HUDEP-2 (cell line): ENCODE data around the gene TMEM51.

ENCODE experiments used
- DNase-seq, 76 experiments: peaks; one replicate each; lab custom pipeline; 2025; ENCODE audit not compliant: unreplicated experiment in 76 of 76; lab: John Stamatoyannopoulos, UW

Gene TMEM51

GRCh38 chr1:15191770-15192169, 38.2 kb downstream of the TMEM51 start:
- no peak for DNase-seq

- DNase-seq: no peak
Observed at GRCh38 chr1:15192916-15193550, 39.5 kb downstream of the TMEM51 start.

DNA sequence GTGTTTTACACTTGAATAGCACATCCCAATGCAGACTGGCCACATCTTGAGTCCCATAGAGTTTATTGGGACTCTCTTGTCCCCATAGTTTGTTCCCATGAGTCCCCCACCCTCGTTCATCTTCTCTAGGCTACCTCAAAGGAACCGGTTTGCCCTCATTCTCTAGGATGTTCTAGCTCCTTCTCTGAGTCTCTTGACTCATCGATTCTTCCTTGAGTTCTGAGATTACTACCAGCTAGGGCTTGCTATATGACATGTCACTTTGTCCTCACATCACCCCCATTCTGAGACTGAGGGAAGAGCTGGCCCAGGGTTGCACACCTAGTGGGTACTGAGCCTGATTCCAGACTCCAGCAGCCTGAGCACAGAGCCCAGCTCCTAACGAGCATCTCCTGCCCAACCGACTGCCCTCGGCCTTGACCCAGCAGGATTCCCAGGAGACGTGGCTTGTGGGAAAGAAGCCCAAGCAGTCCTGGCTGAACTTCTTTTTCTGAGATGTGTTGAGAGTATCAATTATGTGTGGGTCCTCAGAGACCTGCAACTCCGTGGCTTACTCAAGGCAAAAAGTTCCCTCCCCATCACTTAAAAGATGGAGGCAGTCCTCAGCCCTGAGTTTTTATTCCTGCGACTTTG, 42.0 kb downstream of the TMEM51 start:
- no peak for DNase-seq

DNA sequence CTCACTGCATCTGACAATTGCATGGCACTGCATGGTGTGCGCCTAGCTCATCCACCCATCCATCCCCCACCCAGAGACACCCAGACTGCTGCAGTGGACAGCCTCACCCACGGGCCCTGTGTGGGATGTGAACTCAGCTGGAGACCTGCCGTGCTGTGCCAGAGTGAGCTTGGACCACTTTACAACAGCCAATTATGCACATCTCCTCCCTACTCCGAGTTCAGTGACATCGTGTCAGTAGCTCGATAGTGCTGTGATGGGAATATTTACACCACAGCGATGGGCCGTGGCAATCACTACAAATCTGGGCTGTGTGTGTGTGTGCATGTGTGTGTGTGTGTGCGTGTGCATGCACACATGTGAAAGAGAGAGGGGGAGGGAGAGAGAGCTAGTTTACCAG, 42.5 kb downstream of the TMEM51 start:
- no peak for DNase-seq

- DNase-seq: no peak
Observed at GRCh38 chr1:15196807-15197530, 43.4 kb downstream of the TMEM51 start.

- no peak for DNase-seq
Observed at GRCh38 chr1:15197591-15198447, 44.3 kb downstream of the TMEM51 start.

- DNase-seq: no peak
Observed at GRCh38 chr1:15198684-15199083, 45.1 kb downstream of the TMEM51 start.

DNA sequence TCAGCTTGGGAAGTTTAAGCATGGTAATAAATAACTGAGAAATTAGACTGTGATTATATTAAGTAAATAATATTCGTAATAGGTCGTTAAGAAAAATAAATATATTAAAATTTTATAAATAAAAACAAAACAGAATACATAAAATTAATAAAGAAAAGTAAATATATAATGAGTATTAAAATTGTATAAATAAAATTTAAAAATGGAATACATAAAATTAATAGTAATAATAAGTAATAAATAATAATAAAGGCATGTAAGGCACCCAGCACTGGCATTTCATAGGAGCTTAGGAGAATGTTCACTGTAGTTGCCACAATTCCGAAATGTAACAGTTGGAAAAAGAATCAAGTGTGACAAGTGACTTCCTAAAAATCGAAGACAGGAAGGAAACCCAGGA, 47.7 kb downstream of the TMEM51 start:
- DNase-seq: no peak

- no peak for DNase-seq
Observed at GRCh38 chr1:15201849-15202551, 48.5 kb downstream of the TMEM51 start.

DNA sequence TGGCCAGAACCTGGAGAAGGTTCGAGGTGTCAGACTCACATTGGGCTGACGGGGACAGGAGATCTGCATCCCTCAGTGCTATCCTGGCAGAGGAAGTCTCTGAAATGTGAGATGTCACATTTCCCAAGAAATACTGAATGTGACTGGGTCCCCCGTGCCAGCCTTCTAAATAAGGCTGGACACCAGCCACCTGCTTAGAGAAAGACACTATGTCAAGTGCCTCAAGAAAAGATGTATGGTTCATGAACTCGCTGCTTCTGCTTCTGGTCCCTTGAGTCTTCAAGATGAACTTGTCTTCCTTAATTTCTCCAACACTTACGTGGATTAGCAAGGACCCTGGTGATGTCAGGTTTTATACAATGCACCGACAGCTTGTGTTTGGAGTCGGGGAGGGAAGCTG, 51.4 kb downstream of the TMEM51 start:
- DNase-seq: no peak

- no peak for DNase-seq
Observed at GRCh38 chr1:15205586-15206346, 52.2 kb downstream of the TMEM51 start.

DNA sequence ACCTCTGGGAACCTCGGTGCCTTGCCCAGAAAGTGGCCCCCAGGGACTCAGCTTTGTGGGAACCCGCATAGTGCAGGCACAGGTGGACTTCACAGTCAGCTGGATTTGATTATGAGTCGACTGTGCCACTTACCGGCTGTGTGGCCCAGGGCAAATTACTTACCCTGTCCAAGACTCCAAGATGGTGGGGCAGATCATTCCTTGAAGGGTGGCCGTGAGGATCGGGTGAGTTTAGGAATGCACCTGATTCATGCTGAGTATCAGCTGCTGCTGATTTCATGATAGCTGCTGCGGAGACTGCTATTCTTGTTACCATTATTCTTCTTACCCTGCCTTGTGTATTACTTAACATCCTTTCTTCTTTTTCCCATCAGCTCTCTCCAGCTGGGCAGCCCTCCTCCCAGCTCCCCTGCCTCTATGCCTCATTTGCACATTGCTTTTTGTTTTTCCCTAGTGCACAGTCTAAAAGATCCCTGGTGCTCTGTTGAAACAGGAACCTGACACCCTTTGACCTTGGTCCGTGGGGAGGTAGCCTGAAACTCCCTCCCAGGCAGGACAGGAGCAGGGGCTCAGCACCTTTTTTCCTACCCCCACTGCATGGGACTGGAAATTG, 53.0 kb downstream of the TMEM51 start:
- DNase-seq: peak in 1 of 76 experiments; percentile 8

- DNase-seq: no peak
Observed at GRCh38 chr1:15207031-15207828, 53.7 kb downstream of the TMEM51 start.

DNA sequence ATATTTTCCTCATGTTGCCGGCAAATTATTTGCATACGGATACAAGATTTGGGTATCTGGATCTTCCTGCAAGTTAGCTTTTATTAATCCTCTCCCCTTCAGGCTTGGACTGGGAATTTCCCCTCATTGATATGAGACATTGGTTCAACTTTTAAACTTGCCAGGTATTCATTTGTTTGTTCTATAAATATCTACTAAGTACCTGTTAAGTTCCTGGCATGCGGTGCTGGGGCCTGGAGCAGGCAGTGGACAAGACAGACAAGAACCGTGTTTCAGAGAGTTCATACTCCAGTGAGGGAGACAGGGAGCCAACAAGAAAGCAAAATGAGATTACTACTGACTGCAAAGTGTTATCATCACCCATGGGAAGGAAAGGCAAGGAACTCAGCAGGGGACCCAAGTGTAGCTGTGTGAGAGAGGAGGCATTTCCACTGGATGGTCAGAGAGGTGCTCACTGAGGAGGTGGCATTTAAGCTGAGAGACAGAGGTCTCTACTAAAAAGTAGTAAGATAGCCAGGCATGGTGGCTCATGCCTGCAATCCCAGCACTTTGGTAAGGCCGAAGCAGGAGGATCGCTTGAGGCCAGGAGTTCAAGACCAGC, 54.4 kb downstream of the TMEM51 start:
- DNase-seq: no peak

- DNase-seq: no peak
Observed at GRCh38 chr1:15210651-15211375, 57.3 kb downstream of the TMEM51 start.

- DNase-seq: no peak
Observed at GRCh38 chr1:15211424-15211823, 57.9 kb downstream of the TMEM51 start.

DNA sequence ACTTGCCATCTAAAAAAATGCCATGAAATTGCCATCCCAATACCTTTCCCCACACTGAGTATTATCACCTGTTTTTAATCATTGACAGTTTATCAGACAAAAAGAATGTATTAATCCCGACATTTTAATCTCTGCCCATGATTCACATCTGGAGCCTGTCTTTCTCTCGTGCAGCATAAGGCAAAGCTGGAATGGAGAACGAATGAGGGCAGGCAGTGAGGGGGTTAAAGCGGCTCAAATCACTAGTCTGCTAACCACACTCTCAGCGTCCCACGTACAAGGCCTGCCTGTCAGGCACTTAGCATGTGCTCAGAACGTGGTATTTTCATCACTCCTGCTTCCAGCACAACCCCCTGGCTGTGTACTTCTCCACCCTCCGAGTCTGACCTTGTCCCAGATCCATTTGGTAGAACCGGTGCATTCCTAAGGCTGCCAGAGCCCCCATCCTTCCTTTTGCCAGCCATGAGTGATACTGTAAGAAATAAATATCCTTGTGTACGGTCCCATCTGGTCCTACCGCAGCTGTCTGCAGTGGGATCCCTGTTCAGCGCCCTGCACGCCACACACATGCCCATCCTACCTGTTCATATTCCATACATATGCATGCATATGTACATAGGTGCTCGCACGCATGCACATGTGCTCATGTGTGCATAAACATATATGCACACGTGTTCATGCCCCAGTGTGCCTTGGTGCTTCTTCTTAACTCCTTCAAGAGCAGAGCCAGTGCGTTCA, 58.8 kb downstream of the TMEM51 start:
- no peak for DNase-seq
